IPS DF 19.7 (cell line): ENCODE results near the gene MRPL43.

ENCODE experiments used
- DNase-seq: peaks from one replicate; pipeline ENCODE4 v3.0.0-alpha.2; 2013; ENCODE audit warnings: low read depth, low spot score

The MRPL43 gene

GRCh38 chr10:101003639-101004206 lies 16.4 kb upstream of the MRPL43 start:
- no peak for DNase-seq

- DNase-seq = no peak
These were observed 15.2 kb upstream of the MRPL43 start for GRCh38 chr10:101002456-101002855.

GRCh38 chr10:101001659-101002035 lies 14.3 kb upstream of the MRPL43 start:
- no peak for DNase-seq

- no peak for DNase-seq
These were observed 13.8 kb upstream of the MRPL43 start for GRCh38 chr10:101000915-101001658.

GRCh38 chr10:101000127-101000914 lies 13.0 kb upstream of the MRPL43 start:
- DNase-seq = no peak

- no peak for DNase-seq
These were observed 12.4 kb upstream of the MRPL43 start, which contains the start of gene LZTS2 for GRCh38 chr10:100999742-101000126. TSS of gene LZTS2 (plus strand) at chr10:100999808. CDS start at chr10:101002539, 2,731 bp downstream.

GRCh38 chr10:100998991-100999741 lies 11.9 kb upstream of the MRPL43 start:
- no peak for DNase-seq

GRCh38 chr10:100998183-100998990 lies 11.1 kb upstream of the MRPL43 start:
- DNase-seq = no peak

- DNase-seq = no peak
These were observed 10.3 kb upstream of the MRPL43 start for GRCh38 chr10:100997360-100998182.

GRCh38 chr10:100996678-100997359 lies 9.5 kb upstream of the MRPL43 start:
- DNase-seq = no peak

GRCh38 chr10:100995181-100995580 lies 7.9 kb upstream of the MRPL43 start:
- DNase-seq = no peak

- no peak for DNase-seq
These were observed 6.8 kb upstream of the MRPL43 start for GRCh38 chr10:100993986-100994708.

GRCh38 chr10:100989088-100989487 lies 1.8 kb upstream of the MRPL43 start:
- DNase-seq = no peak

- no peak for DNase-seq
These were observed 869 bp upstream of the MRPL43 start for GRCh38 chr10:100988166-100988565.

GRCh38 chr10:100987685-100988049 lies 370 bp upstream of the MRPL43 start:
- DNase-seq = no peak

GRCh38 chr10:100986623-100986951 lies 710 bp downstream of the MRPL43 start:
- no peak for DNase-seq

GRCh38 chr10:100985336-100985735 lies 2.0 kb downstream of the MRPL43 start:
- DNase-seq = no peak

GRCh38 chr10:100984672-100985177 lies 2.6 kb downstream of the MRPL43 start:
- no peak for DNase-seq
